NB4 (cell line): ENCODE measurements around the gene SLC25A26.

ENCODE experiments used
- MYC ChIP-seq: IDR thresholded peaks from 2 replicates; pipeline ENCODE4 v1.6.1; 2011; ENCODE audit warnings: low read depth, low read length
- POLR2A ChIP-seq: IDR thresholded peaks from 2 replicates; pipeline ENCODE4 v1.6.1; 2011; ENCODE audit warnings: mild to moderate bottlenecking; ENCODE audit not compliant: insufficient read length; ENCODE audit errors: extremely low read depth
- TF ChIP-seq, protein P1 (sequence below): IDR thresholded peaks from one replicate; pipeline ENCODE4 v1.5.1; 2012; ENCODE audit warnings: low read depth, low read length
- TF ChIP-seq, protein P2 (sequence below): IDR thresholded peaks from 2 replicates; pipeline ENCODE4 v1.6.1; 2011; ENCODE audit warnings: low read depth, low read length

DNA sequence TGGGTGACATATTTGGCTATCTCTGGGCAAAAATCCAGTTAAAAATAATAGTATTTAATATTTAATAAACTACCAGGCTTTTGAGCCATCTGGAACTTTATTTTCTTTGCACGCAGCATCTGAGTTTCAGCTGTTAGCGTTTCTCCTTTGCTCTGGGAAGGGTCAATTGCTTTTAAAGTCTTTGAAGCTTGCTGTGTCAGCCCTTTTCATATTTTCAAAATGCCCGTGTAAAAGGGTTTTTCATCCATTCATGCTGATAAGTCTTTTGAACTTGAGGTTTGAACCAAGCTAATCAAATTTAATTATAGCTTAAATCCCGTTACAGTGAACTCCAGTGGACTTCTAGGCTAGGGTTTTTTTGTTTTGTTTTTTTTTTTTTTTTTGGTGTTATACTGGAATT is 79.1 kb downstream of the SLC25A26 start:
- TF ChIP-seq POLR2A (no peak), MYC (no peak)
- TF ChIP-seq, protein P1, sequence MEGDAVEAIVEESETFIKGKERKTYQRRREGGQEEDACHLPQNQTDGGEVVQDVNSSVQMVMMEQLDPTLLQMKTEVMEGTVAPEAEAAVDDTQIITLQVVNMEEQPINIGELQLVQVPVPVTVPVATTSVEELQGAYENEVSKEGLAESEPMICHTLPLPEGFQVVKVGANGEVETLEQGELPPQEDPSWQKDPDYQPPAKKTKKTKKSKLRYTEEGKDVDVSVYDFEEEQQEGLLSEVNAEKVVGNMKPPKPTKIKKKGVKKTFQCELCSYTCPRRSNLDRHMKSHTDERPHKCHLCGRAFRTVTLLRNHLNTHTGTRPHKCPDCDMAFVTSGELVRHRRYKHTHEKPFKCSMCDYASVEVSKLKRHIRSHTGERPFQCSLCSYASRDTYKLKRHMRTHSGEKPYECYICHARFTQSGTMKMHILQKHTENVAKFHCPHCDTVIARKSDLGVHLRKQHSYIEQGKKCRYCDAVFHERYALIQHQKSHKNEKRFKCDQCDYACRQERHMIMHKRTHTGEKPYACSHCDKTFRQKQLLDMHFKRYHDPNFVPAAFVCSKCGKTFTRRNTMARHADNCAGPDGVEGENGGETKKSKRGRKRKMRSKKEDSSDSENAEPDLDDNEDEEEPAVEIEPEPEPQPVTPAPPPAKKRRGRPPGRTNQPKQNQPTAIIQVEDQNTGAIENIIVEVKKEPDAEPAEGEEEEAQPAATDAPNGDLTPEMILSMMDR = no peak
- TF ChIP-seq, protein P2, sequence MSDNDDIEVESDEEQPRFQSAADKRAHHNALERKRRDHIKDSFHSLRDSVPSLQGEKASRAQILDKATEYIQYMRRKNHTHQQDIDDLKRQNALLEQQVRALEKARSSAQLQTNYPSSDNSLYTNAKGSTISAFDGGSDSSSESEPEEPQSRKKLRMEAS = no peak
